NK-92 treated with Interleukin-12 subunit alpha and Interleukin-12 subunit beta, amount 100 ng/mL, for 24 hours (cell line): ENCODE data around the gene MMRN2.
"Not testable (repeated sequence)": the region's sequence is repeated elsewhere in the genome, so short reads cannot be mapped to it uniquely, and the experiment has no call there.

Experiments
- DNase-seq: peaks from one replicate; lab custom pipeline; 2025; lab: John Stamatoyannopoulos, UW

The MMRN2 gene

DNA sequence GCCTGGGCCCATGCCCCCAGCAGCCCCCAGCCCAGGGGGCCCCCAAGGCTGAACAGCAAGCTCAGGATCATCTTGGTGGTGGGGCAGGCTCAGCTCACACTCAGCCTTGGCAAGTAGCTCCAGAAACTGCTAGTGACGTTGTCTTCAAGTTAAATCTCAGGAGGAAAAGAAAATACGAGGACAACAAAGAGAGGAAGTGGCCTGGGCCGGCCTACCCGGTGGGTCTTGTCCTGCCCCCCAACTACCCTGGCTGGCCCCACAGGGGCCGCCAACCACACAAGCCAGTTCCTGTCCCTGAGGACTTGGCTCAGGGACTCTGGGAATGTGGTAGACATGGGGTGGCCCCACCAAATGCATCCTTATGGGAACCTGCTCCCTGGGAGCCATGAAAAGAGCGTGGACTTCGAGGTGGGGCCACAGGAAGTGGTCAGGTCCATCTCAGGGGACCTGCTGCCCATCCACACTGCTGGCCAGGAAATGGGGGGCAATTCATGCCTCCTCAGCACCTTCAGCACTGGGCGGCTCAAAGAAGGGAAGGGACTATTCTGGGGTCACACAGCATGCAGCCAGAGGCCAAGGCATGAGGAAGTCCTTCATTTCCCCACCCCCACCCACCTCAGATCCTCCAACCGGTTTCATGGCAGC lies at the start of gene MMRN2:
Gene MMRN2, minus strand, starts transcription at position 145 of the 645 bp plus-strand sequence. Its CDS starts 74 bp downstream, at position 71.
- no peak for DNase-seq

DNA sequence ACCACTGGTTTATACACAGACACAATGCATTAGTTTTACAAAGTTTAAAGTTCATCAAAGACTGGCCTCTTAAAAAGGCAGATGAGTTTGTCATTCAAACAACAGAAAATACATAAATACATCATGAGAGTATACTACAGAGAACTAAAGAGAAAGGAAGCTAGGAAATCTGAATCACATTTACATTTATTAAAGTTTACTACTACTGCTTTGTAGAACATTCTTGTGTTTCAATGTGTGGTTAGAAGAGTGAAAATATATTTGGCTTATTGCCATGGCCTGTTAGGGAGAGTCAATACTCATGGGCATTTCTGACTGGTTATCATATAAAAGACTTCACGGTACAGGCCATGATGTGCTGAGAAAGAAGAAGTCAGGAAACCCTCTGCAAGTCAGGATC lies 49.7 kb upstream of the MMRN2 start:
- not testable (repeated sequence) for DNase-seq

GRCh38 chr10:87000491-87000890 lies 43.1 kb upstream of the MMRN2 start:
- DNase-seq = no peak

GRCh38 chr10:86999802-87000403 lies 42.5 kb upstream of the MMRN2 start:
- not testable (repeated sequence) for DNase-seq

DNA sequence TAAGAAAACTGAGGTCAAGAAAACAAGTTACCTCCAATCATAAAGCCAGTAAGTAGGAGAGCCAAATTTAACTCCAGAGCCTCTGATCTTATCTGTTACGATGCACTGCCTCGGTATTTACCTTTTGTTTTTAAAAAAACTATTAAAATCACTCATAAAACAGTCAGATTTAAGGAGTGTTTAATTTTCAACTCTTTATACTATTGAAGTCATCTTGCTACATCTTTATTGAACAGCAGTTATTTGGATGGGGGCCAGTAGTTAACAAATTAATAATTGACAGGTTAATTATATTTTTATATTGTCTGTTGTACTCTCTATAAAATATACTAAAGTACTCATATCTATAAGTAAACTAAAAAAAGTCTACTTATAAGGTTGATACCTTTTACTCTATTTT lies 35.5 kb upstream of the MMRN2 start:
- no peak for DNase-seq

- DNase-seq = no peak
Observed at GRCh38 chr10:86992456-86992855, 35.0 kb upstream of the MMRN2 start.

- not testable (repeated sequence) for DNase-seq
Observed at GRCh38 chr10:86991362-86991761, 33.9 kb upstream of the MMRN2 start.

GRCh38 chr10:86988520-86988919 lies 31.1 kb upstream of the MMRN2 start:
- DNase-seq = no peak

DNA sequence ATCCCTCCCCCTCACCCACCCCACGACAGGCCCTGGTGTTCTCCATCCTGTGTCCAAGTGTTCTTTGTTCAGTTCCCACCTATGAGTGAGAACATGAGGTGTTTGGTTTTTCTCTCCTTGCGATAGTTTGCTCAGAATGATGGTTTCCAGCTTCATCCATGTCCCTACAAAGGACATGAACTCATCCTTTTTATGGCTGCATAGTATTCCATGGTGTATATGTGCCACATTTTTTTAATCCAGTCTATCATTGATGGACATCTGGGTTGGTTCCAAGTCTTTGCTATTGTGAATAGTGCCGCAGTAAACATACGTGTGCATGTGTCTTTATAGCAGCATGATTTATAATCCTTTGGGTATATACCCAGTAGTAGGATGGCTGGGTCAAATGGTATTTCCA lies 27.1 kb upstream of the MMRN2 start:
- not testable (repeated sequence) for DNase-seq

DNA sequence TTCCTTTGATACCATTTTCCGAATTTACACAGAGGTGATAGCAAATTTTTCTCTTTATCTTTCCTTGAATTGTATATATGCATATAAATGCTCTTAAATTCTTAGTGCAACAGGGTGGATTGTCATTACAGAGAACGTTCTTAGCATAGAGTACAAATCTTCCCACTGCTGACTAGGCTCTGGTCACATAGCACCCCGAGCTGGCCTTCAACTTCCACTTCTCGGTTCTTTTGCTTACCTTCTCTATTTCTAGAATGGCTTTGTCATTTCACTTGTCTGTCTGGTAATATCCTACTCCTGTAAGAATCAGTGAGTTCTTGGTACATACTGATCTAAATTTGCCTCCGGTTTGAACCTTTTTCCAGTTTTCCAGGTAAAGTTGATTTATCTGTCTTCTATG lies 24.3 kb upstream of the MMRN2 start:
- no peak for DNase-seq

- not testable (repeated sequence) for DNase-seq
Observed at GRCh38 chr10:86981020-86981419, 23.6 kb upstream of the MMRN2 start.

- DNase-seq = no peak
Observed at GRCh38 chr10:86979977-86980448, 22.6 kb upstream of the MMRN2 start.

DNA sequence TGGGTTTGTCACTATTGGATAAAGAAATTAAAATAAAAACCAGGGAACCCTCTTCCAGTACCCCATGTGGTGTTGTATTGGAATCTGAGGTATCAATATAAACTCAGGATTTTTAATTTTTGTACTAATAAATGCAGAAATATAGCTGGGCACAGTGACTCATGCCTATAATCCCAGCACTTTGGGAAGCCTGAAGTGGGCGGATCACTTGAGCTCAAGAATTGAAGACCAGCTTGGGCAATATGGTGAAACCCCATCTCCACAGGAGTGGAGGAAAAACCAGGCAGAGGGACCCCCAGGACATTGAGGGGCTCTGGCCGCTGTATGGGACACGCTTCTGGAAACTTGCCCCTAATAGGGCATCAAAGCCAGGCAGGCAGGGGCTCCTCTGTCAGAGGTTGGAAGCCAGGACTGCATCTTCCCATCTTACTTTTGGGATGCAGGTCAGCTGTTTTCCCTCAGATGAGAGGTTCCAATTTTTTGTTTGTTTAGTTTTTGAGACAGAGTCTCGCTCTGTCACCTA lies 21.9 kb upstream of the MMRN2 start:
- no peak for DNase-seq

GRCh38 chr10:86978457-86978856 lies 21.0 kb upstream of the MMRN2 start:
- not testable (repeated sequence) for DNase-seq

GRCh38 chr10:86976362-86977056 lies 19.1 kb upstream of the MMRN2 start:
- no peak for DNase-seq

DNA sequence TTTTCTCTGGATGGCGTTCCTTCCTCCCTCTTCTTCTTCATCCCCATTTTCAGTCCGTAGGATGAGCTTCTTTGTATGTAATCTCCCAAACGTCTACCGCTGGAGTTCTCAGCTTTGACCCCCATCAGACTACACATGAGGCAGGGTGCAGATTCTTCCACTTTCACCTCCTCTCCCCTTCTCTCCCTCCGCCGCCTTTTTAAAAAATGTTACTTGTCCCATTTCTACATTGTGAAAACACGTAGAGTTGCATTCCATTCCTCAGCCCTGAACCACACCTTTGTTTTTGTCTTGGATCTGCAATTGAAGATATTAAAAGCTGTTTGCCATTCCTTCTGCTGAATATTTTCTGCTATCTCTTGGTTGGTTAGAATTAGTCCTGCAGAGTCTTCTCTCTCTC lies 17.1 kb upstream of the MMRN2 start:
- no peak for DNase-seq

GRCh38 chr10:86972613-86973380 lies 15.4 kb upstream of the MMRN2 start:
- DNase-seq = no peak

- peak; percentile 55 for DNase-seq
Observed at GRCh38 chr10:86971232-86971991, 14.0 kb upstream of the MMRN2 start.

DNA sequence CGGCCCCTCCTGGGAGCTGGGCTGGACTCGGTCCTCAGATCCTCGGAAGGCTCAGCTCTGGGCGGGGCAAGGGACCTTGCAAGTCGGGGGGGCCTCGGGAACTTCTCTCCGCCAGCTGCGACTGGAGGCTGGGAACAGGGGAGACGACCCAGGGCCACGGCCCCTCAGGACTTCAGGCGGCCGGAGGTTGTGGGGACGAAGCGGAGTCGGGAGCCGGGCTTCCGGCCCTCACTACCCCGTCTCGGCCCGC lies 13.5 kb upstream of the MMRN2 start:
- DNase-seq = no peak

DNA sequence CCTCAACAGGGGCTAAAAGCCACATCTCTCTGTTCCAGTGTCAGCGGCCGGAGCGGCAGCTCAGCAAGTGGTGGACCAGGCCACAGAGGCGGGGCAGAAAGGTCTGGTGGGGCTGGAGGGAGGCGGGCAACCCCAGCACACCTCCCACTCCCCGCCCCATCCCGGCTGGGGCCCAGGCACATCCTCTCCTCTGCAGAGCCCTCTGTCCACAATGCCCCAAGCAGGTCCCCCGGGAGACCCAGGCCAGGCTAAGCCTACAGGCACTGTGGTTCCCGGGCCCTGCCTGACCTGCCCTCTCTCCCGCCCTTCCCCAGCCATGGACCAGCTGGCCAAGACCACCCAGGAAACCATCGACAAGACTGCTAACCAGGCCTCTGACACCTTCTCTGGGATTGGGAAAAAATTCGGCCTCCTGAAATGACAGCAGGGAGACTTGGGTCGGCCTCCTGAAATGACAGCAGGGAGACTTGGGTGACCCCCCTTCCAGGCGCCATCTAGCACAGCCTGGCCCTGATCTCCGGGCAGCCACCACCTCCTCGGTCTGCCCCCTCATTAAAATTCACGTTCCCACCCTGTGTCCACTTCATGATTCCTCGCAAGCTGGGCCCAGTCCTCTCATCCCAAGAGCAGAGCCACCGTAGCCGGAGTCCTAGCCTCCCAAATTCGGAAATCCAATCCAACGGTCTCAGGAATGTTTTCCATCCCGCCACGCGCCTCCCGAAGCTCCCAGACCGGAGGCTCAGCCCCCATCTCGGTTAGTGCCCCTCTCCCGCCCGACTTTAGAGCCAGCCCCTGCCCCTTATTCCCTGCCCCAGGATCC lies 13.0 kb upstream of the MMRN2 start:
- DNase-seq = no peak
